ENCODE results near the gene GATAD2B.
"Not testable (repeated sequence)": the region's sequence is repeated elsewhere in the genome, so short reads cannot be mapped to it uniquely, and the experiment has no call there.

GATAD2B gene

GRCh38 chr1:153775458-153776327 lies 147.1 kb downstream of the GATAD2B start:
- DNase-seq = peak; percentile 82

DNA sequence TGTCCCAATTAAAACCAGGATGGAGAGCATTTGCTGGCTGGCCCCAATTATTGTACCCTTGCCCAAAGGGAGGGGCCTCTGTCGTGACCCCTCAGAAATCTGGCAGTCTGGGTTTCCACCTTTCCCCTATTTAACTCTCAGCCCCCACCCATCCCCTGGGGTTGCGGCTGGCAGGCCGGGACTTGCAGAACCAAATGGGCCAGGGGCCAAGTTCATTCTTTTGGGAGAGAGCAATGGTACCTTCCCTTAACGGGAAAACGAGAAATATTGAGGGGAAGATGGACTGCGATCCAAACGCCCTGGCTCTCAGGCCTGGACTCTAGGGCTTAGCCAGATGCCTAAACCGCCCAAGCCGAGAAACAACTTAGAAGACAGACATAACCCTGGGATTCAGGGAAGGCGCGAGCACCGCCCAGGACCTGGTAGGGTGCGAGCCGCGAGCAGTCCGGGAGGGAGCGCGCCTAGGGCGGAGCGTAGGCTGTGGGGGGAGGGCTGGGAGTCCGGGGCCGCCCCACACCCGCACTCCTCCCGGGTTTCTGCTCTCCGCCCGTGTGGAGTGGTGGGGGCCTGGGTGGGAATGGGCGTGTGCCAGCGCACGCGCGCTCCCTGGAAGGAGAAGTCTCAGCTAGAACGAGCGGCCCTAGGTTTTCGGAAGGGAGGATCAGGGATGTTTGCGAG lies 147.9 kb downstream of the GATAD2B start, which contains the start of gene SLC27A3:
TSS of gene SLC27A3 (plus strand) at position 628 of the 678 bp plus-strand sequence. CDS start 91 bp downstream, outside the sequence.
- no peak for DNase-seq

GRCh38 chr1:153774026-153774595 lies 148.7 kb downstream of the GATAD2B start:
- DNase-seq = no peak

GRCh38 chr1:153773096-153773921 lies 149.5 kb downstream of the GATAD2B start:
- no peak for DNase-seq

- DNase-seq = no peak
Observed at GRCh38 chr1:153771841-153772593, 150.8 kb downstream of the GATAD2B start.

DNA sequence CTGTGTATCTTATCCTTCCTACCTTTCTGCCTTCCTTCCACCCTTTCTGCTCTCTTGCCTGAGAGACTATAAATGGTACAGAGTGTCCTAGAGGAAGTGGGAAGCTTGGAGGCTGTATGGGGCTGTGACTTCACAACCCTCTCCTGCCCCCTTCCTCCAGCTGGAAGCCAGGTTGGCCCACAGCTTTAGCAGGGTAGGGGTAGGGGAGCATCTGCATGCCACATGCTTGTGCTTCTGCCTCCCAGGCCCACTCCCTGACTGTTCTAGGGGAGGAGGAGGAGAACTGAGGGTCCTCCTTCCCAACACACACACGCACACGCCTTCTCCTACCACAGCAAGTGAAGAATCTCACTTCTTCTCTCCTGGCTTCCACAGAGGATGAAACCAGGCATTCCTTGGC lies 151.5 kb downstream of the GATAD2B start:
- no peak for DNase-seq

DNA sequence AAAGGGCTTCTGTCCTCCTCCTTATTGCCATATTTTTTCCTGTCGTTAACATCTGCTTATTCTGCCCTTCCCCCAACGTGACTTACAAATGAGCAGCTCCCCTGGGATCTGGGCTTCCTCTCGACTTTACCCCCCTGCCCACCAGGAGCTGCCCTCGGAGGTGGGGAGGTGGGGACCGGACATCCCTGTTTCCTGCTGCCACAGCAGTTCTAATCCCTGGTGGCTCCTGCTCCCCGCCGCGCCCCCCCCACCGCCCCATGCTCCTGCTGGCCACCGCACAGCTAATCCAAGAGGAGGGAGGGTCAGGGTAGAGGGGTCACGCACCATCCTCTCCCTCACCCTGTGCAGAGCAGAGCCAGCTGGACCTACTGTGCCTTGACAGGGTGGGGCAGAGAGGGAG lies 152.0 kb downstream of the GATAD2B start:
- no peak for DNase-seq

GRCh38 chr1:153769221-153769620 lies 153.6 kb downstream of the GATAD2B start:
- no peak for DNase-seq

DNA sequence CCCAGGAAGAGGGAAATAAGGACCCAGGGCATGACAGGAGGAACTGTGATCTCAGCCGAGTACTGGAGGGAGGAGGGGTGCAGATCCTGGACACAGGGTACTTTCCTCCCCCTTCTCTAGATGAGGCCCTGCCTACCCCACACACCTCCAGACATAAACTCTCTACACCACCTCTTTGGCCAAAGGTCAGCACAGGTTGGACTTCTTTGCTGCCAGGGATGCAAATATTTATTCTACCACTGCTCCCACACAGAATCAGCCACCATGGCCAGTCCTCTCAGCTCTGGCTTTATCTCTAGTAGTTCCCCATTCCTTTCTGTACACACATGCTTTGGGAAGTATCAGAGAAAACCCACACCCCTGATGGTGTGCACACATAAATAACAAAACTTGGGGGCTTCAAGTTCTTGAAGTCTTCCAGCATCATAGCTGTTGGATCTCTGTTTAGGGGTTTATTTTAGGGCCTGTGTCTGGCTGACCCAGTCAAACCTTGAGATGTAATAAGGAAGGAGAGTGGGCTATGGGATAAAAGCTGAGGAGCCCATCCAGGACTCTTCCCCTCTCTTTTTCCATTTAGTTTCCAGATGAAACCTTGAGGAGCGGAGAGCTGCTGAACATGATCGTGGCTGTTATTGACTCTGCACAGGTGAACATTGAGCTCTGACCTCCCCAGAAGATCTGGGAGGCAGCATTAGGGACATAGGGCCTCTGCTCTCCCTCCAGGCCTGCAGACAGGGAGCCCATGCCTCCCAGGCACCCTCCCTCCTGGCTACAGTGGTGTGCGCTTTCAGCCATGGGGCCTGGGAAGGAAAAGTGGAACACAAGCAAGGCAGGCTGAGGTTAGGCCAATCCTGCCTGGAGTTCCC lies 154.2 kb downstream of the GATAD2B start:
- no peak for DNase-seq

GRCh38 chr1:153767519-153767918 lies 155.3 kb downstream of the GATAD2B start:
- DNase-seq = no peak

DNA sequence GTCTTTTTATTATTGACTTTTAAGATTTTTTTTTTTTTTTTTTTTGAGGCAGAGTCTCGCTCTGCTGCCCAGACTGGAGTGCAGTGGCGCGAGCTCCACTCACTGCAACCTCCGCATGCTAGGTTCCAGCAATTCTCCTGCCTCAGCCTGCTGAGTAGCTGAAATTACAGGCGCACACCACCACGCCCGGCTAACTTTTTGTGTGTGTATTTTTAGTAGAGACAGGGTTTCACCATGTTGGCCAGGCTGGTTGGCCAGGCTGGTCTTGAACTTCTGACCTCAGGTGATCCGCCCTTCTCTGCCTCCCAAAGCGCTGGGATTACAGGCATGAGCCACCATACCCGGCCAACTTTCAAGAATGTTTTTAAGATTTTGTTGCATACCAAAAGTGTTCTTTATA lies 156.1 kb downstream of the GATAD2B start:
- not testable (repeated sequence) for DNase-seq

DNA sequence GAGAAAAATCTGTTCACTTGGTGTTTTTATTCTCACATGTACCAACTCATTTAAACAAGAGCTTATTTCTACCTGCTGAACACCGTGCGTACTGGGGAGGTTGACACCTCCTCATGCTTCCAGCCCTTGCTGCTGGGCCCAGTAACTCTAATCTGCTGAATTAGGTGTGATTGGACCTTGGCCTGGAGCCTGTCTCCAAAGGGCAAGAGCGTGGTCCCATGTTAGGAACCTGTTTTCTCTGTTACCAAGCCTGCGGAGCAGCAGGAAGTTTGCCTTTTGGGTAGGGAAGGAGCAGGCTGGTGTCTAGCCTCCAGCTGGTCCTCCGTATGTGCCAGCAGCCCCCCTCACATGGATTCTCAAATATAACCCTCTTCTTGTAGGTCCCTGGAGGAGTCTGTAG lies 158.5 kb downstream of the GATAD2B start:
- no peak for DNase-seq

GRCh38 chr1:153763365-153764225 lies 159.2 kb downstream of the GATAD2B start:
- DNase-seq = no peak

GRCh38 chr1:153760440-153760839 lies 162.3 kb downstream of the GATAD2B start:
- no peak for DNase-seq
